GM12891 (cell line): ENCODE measurements around the gene HSD17B3.

Experiments used
- POLR2AphosphoS5 ChIP-seq: IDR thresholded peaks from 2 replicates; pipeline ENCODE4 v1.6.1; 2011; ENCODE audit warnings: low read depth, low read length, control low read depth
- TAF1 ChIP-seq: IDR thresholded peaks from 2 replicates; pipeline ENCODE4 v1.6.1; 2011; ENCODE audit warnings: low read depth, low read length, control low read depth

DNA sequence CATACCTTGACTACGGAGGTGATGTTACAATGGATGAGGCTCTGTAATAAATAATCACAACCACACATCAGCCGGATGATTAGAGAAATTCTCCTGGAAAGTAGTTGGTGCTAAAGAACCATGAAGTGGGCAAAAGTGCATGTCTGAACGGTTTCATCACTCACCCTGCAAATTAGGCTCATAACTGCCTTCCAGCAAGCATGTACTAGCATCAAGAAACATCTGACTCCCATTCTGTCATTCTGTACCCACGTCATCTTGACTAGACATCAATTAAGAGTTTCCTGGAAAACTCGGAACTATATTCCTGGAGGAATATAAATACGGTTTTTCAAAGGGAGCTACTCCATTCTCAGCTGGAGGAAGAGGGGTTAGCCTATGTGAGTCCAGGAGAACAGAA is 52.2 kb downstream of the HSD17B3 start:
- TF ChIP-seq TAF1 (no peak), POLR2AphosphoS5 (no peak)
